NCI-H446 (cell line): ENCODE data around the gene B3GALNT1.

Source experiments
- DNase-seq, 2 experiments: peaks; one replicate each; lab custom pipeline; 2025; lab: John Stamatoyannopoulos, UW

Gene B3GALNT1

GRCh38 chr3:161104561-161105551 is at the start of gene B3GALNT1:
Gene B3GALNT1 (minus strand): TSS chr3:161105349. CDS start chr3:161086754, 18,595 bp downstream.
- DNase-seq, result peak; percentile 23 to 75

GRCh38 chr3:161153480-161153879 is 48.3 kb upstream of the B3GALNT1 start:
- no peak for DNase-seq

DNA sequence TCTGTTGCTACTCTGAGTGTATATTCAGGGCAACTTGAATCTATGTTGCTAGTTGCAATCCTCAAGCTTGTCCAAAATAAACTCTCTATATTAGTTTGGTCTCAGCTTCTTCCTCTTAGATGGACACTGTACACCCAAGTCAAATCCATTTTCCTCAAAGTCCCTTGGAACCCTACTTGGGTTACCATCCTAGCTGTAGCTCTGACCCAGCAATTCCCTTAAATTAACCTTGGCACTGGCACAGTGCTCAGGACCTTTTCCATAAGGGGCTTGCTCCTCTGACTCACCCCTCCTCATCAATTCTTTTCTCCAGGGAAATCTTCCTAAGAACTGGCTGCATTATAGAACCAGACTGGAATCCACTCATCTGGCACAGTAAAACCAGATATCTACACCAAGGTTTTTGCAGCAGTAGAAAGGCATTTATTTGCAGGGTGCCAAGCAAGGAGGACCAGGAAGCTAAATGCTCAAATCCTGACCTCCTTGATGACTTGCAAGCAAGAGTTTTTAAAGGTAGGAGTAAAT is 44.9 kb upstream of the B3GALNT1 start:
- DNase-seq, result no peak

- no peak for DNase-seq
Observed at GRCh38 chr3:161149529-161149928, 44.4 kb upstream of the B3GALNT1 start.

DNA sequence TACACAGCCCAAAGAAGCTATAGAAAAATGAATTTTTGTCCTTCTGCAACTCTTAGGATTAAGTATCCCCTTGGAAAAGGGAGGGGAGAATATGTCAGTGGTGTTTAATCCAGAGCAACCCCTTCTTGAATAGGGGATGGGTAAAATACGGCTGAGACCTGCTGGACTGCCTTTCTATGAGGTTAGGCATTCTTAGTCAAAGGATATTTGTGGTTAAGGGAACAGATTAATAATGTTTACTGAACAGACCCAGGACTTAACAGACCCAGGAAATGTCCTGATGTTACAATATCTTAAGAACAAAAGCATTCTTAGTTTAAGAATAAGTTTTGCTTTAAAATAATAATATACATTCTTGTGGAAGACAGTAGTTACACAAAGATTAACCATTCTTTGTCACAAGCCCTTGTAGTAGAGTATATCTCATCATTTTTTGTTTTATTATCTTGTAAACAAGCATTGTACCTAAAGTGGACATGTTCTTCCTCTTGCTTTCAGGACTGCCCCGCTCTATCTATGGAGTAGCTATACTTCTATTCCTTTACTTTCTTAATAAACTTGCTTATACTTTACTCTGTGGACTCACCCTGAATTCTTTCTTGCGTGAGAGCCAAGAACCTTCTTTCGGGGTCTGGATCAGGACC is 43.8 kb upstream of the B3GALNT1 start:
- no peak for DNase-seq

DNA sequence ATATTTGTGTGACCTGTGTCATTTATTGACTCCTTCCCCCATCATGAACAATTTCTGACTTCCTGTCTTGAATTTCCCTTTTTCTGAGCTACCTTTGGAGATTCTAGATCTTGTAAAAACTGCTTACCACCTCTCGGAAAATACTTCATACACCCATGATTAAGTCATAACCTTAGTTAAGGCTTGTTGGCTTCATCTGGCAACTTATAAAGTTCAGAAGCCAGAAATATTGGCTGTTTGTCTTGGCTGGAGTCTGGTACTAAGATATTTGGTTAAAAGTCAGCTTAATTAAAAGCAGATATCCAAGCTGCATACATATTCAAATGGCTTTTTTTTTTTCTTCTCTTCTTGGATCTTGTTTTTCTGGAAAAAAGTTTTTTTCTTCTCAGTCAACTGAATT is 37.3 kb upstream of the B3GALNT1 start:
- no peak for DNase-seq

- no peak for DNase-seq
Observed at GRCh38 chr3:161139686-161140085, 34.5 kb upstream of the B3GALNT1 start.

DNA sequence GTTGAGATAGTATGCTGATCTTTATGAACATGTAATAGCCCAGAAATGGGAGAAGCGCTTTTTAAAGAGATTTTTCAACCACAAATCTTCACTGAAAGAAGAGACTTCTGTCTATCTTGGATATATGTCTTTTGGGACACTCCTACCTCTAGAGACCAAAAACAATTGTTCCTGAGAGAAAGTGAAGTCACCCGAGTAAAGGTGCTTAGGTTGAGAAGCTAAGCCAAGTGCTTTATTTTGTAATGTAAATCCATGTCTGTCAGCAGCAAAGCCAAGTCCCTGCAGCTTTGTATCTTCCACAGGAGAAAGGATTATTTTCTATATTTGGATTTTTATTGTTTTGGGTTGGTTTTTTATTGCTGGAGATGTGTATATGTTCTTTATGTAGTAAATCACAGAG is 32.1 kb upstream of the B3GALNT1 start:
- DNase-seq, result no peak

GRCh38 chr3:161132391-161132790 is 27.2 kb upstream of the B3GALNT1 start:
- DNase-seq, result no peak

DNA sequence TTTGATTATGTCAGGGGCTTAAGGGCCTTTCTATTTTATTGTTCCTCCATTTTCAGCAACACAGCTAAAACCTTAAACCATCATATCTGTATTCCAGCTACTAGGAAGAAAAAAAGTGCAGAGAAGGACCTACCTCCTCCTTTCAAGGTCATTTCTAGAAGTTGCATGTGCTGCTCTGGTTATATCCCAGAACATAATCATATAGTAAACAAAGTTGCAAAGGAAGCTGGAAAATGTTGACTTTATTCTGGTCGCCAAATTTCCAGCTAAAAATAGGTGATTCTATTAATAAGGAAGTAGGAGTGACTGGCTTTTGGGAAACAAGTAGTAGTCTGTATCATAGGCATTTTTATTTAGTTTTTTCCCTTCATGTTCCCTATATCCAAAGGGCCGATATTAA is 21.3 kb upstream of the B3GALNT1 start:
- DNase-seq, result no peak

DNA sequence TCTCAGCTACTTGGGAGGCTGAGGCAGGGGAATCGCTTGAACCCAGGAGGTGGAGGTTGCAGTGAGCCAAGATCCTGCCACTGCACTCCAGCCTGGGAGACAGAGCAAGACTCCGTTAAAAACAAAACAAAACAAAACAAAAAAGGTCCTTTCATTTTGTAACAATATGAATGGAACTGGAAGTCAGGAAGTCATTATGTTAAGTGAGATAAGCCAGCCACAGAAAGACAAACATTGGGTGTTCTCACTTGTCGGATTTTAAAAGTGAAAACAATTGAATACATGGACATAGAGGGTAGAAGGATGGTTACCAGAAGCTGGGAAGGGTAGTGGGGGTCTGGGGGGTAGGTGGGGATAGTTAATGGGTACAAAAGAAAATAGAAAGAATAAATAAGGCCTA is 12.5 kb upstream of the B3GALNT1 start:
- no peak for DNase-seq

- DNase-seq, result no peak
Observed at GRCh38 chr3:161108840-161109239, 3.7 kb upstream of the B3GALNT1 start.

- no peak for DNase-seq
Observed at GRCh38 chr3:161107311-161107710, 2.2 kb upstream of the B3GALNT1 start.

DNA sequence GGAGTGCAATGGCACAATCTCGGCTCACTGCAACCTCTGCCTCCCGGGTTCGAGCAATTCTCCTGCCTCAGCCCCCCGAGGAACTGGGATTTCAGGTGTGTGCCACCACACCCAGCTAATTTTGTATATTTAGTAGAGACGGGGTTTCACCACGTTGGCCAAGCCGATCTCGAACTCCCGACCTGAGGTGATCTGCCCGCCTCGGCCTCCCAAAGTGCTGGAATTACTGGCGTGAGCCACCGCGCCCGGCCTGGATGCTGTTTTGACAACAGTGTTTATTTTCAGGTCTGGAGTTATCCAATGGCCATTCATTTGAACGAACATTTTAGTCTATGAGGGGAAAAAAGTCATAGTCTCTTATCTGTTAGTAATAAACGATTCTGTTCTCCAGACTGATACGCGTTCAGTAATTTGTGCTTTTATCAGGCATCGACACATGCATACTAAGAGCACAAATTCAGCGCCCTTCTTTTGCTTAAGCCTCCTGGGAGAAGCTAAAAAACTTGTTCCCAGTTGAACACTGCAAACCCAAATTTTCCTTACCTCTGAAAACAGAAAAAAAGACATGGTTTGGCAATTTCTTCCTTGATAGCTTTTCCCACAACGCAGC is 1.3 kb downstream of the B3GALNT1 start:
- DNase-seq, result no peak

DNA sequence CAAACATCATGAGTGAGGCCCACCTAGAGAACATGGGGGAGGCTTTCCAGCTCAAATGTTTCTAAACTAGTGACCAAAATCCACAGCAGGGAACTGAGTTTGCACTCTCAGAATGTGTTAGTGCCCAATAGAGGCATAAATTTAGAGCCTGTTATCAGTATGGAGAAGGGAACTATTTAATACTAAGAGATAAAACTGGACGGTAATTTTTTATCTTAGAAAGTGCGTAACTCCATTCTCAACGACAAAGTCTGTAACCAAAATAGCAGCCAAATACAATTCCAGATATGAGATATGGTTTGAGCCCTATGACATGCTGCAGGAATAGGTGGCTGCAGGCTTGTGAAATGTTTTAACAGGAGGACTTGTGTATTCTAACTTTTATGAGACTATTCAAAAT is 3.5 kb downstream of the B3GALNT1 start:
- DNase-seq, result no peak

GRCh38 chr3:161100994-161101393 is 4.2 kb downstream of the B3GALNT1 start:
- no peak for DNase-seq

DNA sequence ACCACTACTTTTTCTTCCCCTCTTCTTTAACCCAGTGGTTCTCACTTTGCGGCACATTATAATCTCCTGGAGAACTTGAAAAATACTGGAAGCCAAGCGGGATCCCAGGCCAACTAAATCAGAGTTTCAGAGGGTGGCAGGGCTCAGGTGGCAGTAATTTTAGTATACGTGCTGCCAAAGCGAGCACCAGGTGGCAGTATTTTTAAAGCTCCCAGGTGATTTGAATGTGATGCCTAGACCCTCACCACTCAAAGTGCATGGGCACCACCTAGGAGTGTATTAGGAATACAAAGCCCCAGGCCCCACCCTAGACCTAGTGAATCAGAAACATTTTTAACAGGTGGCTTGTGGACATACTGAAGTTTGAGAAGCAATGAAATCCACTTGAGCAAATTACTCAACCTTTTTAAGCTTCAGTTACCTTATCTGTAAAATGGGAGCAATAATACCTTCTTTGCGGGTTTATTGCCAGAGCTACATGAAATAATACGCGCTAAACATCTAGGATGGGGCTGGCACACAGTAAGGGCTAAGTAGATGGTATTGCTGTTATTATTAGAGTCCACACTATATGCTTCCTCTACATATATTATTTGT is 8.3 kb downstream of the B3GALNT1 start:
- DNase-seq, result no peak

- no peak for DNase-seq
Observed at GRCh38 chr3:161093895-161094294, 11.3 kb downstream of the B3GALNT1 start.

- DNase-seq, result no peak
Observed at GRCh38 chr3:161084277-161084676, 20.9 kb downstream of the B3GALNT1 start.

- no peak for DNase-seq
Observed at GRCh38 chr3:161083131-161083530, 22.0 kb downstream of the B3GALNT1 start.

GRCh38 chr3:161082063-161082462 is 23.1 kb downstream of the B3GALNT1 start:
- DNase-seq, result no peak

- no peak for DNase-seq
Observed at GRCh38 chr3:161081633-161082032, 23.5 kb downstream of the B3GALNT1 start.
